ENCODE data around the gene LY6G5C. TPM values are rescaled to one million over a fixed set of nuclear protein-coding genes. Genes with fewer than 3 reads are reported as not detected.

LY6G5C gene
- total and polyA plus RNA-seq, 9 of the 15 experiments (the other 6 are each of a cell fraction or from before 2014, with no cell fraction given), result 0.10 to 0.67 (median 0.46) TPM; not detected in 4

- TF ChIP-seq MCM3 (IDR thresholded peaks at IDR 0.05) (no peak), ZNF699 (CRISPR knock-in tag; IDR thresholded peaks at IDR 0.05; ENCODE audit: insufficient replicate concordance) (no peak), ILK (tag; IDR thresholded peaks at IDR 0.05; ENCODE audit: borderline replicate concordance, low read depth) (no peak), SRSF3 (IDR thresholded peaks at IDR 0.05; ENCODE audit: insufficient read depth, low read length) (no peak), SMAD4 (CRISPR knock-in tag; conservative IDR thresholded peaks at IDR 0.05) (peak; percentile 57), ZBTB9 (CRISPR knock-in tag; IDR thresholded peaks at IDR 0.05) (no peak), CSDE1 (IDR thresholded peaks at IDR 0.05) (no peak), MEIS2 (IDR thresholded peaks at IDR 0.05; ENCODE audit: partially characterized antibody) (peak; percentile 53), MAFG (tag; conservative IDR thresholded peaks at IDR 0.05) (no peak), CXXC5 (CRISPR knock-in tag; IDR thresholded peaks at IDR 0.05) (peak; percentile 99), ZZZ3 (IDR thresholded peaks at IDR 0.05) (no peak), PKNOX1 (IDR thresholded peaks at IDR 0.05) (peak; percentile 91), SRSF1 (IDR thresholded peaks at IDR 0.05; ENCODE audit: low read depth, low read length) (no peak), KAT8 (IDR thresholded peaks at IDR 0.05; ENCODE audit: low read depth) (no peak), TCF3 (CRISPR knock-in tag; IDR thresholded peaks at IDR 0.05) (no peak; the same call in none of the 2 replicates), SRF (CRISPR knock-in tag; IDR thresholded peaks at IDR 0.05) (peak; percentile 70 to 97), CREB3L1 (IDR thresholded peaks at IDR 0.05; ENCODE audit: borderline replicate concordance, low read depth) (peak; percentile 77), KAT7 (CRISPR knock-in tag; IDR thresholded peaks at IDR 0.05; ENCODE audit: borderline replicate concordance) (0 out of 2 replicates have a peak, but pooled peaks have one; percentile 89), NELFE (IDR thresholded peaks at IDR 0.05; ENCODE audit: insufficient read depth, insufficient read length) (no peak), ZNF253 (CRISPR knock-in tag; conservative IDR thresholded peaks at IDR 0.05) (no peak; the same call in 1 of the 2 replicates), NEUROD1 (IDR thresholded peaks at IDR 0.05; ENCODE audit: borderline replicate concordance, low read depth, low read length, partially characterized antibody) (peak; percentile 68), EZH2 (IDR thresholded peaks at IDR 0.05; ENCODE audit: borderline replicate concordance, low read depth, low read length) (no peak), JUN (IDR thresholded peaks at IDR 0.05; ENCODE audit: borderline replicate concordance, low read depth, low read length) (peak; percentile 51; the same call in 1 of the 2 replicates), JUN (CRISPR knock-in tag; IDR thresholded peaks at IDR 0.05; ENCODE audit: borderline replicate concordance) (no peak), SREBF2 (CRISPR knock-in tag; IDR thresholded peaks at IDR 0.05) (no peak), POLR3G (IDR thresholded peaks at IDR 0.05; ENCODE audit: extremely low read depth, insufficient read length, insufficient replicate concordance) (no peak)
These were observed 15.1 kb downstream of the LY6G5C start, which contains the start of gene CSNK2B (continued) for GRCh38 chr6:31665501-31666336.
